Endothelial cell of umbilical vein (primary cell): ENCODE data around the gene PXK. TPM values are rescaled to one million over a fixed set of nuclear protein-coding genes. Genes with fewer than 3 reads are reported as not detected.

Experiments
- BruUV-seq: library from RNA; stranded (reverse); fragments of 400-500 nt; replicated peaks from 2 replicates; lab custom pipeline; 2021; lab: Mats Ljungman, UMichigan
- CTCF ChIA-PET: fragments of 300-600, 350-600 bp; sonication (Branson Sonifier 250); formaldehyde crosslinking; loops from one replicate; lab custom pipeline; 2021; ENCODE audit warnings: antibody characterized with exemption, inconsistent platforms; lab: Charles Lee
- POLR2A ChIA-PET: fragments of 300-600, 350-600 bp; sonication (Branson Sonifier 250); formaldehyde crosslinking; loops from one replicate; lab custom pipeline; 2021; ENCODE audit warnings: antibody characterized with exemption, inconsistent platforms; lab: Charles Lee
- DNase-seq: peaks from one replicate; pipeline ENCODE4 v3.0.0-alpha.2; 2011; ENCODE audit warnings: low read depth, low spot score
- FAIRE-seq: peaks from 2 replicates; lab custom pipeline; 2011; peaks lifted over from hg19 to GRCh38; lab: Jason Lieb, UNC
- H2AFZ ChIP-seq: 2 replicates; pipeline ENCODE4 v1.6.0; 2012; ENCODE audit warnings: low read depth, low read length, control low read depth, inconsistent platforms
- H3K27ac ChIP-seq: 2 replicates; pipeline ENCODE4 v1.5.1; 2011; ENCODE audit warnings: low read depth, mild to moderate bottlenecking, control low read depth, low read length, moderate library complexity; ENCODE audit not compliant: insufficient read depth
- H3K27me3 ChIP-seq, 2 experiments: 2 replicates each; pipeline versions ENCODE4 v1.6.0 to v1.6.1; 2011; ENCODE audit warnings: low read length in 2 of 2, mixed read lengths in 1 of 2; ENCODE audit not compliant: control insufficient read depth in 2 of 2, insufficient read depth in 2 of 2
- H3K36me3 ChIP-seq, 2 experiments: 2 replicates in 1 of 2; 3 replicates in 1 of 2; pipeline ENCODE4 v1.5.1; 2011; ENCODE audit warnings: low read length in 2 of 2, mild to moderate bottlenecking in 1 of 2, moderate library complexity in 1 of 2; ENCODE audit not compliant: control insufficient read depth in 2 of 2, insufficient read depth in 2 of 2; ENCODE audit errors: extremely low read depth in 1 of 2
- H3K4me1 ChIP-seq: 3 replicates; pipeline ENCODE4 v1.5.1; 2011; ENCODE audit warnings: mild to moderate bottlenecking, low read length; ENCODE audit not compliant: control insufficient read depth, insufficient read depth; ENCODE audit errors: extremely low read depth
- H3K4me2 ChIP-seq: 2 replicates; pipeline ENCODE4 v1.6.1; 2011; ENCODE audit warnings: low read length, control low read depth, mixed read lengths; ENCODE audit not compliant: insufficient read depth
- H3K4me3 ChIP-seq, 3 experiments: fragments of 200-600 bp in 1 of 3; sonication (generic), shearing (Covaris generic) in 1 of 3; replicated peaks in 1 of 3; 2 replicates each; pipeline ENCODE4 v1.5.1; 2011 to 2016; ENCODE audit warnings: control low read depth in 3 of 3, low read length in 3 of 3, mild to moderate bottlenecking in 2 of 3, inconsistent platforms in 1 of 3, low read depth in 1 of 3, moderate library complexity in 1 of 3; ENCODE audit not compliant: insufficient read depth in 1 of 3
- H3K79me2 ChIP-seq: 2 replicates; pipeline ENCODE4 v1.6.0; 2012; ENCODE audit warnings: low read length, inconsistent platforms; ENCODE audit not compliant: control insufficient read depth, insufficient read depth
- H3K9ac ChIP-seq: replicated peaks from 2 replicates; pipeline ENCODE3; 2011; ENCODE audit warnings: low read length, control low read depth; ENCODE audit not compliant: insufficient read depth; ENCODE audit errors: extremely low read depth
- H3K9me1 ChIP-seq: replicated peaks from 3 replicates; pipeline ENCODE4 v1.6.0; 2011; ENCODE audit warnings: mild to moderate bottlenecking, low read length; ENCODE audit not compliant: control insufficient read depth, insufficient read depth; ENCODE audit errors: extremely low read depth
- H3K9me3 ChIP-seq: replicated peaks from 2 replicates; pipeline ENCODE4 v1.5.1; 2012; ENCODE audit warnings: low read length, inconsistent platforms; ENCODE audit not compliant: control insufficient read depth, insufficient read depth
- H4K20me1 ChIP-seq: replicated peaks from 2 replicates; pipeline ENCODE3; 2011; ENCODE audit warnings: mild to moderate bottlenecking, low read length; ENCODE audit not compliant: control insufficient read depth, insufficient read depth; ENCODE audit errors: extremely low read depth
- EZH2 ChIP-seq: IDR thresholded peaks from 2 replicates; pipeline ENCODE4 v1.6.1; 2012; ENCODE audit warnings: borderline replicate concordance, low read depth, mild to moderate bottlenecking, moderate library complexity, low read length, inconsistent platforms; ENCODE audit not compliant: severe bottlenecking
- FOS ChIP-seq: IDR thresholded peaks from 2 replicates; pipeline ENCODE4 v1.6.1; 2011; ENCODE audit warnings: mild to moderate bottlenecking, low read length, moderate library complexity, borderline replicate concordance; ENCODE audit not compliant: insufficient read depth
- GATA2 ChIP-seq: IDR thresholded peaks from 2 replicates; pipeline ENCODE4 v1.7.0; 2011; ENCODE audit warnings: low read depth, mild to moderate bottlenecking, moderate library complexity, mixed read lengths, low read length; ENCODE audit not compliant: insufficient read length, insufficient read depth
- JUN ChIP-seq: IDR thresholded peaks from 2 replicates; pipeline ENCODE4 v1.6.1; 2011; ENCODE audit warnings: borderline replicate concordance, low read depth; ENCODE audit not compliant: insufficient read length, insufficient read depth
- MYC ChIP-seq: IDR thresholded peaks from one replicate; pipeline ENCODE4 v1.6.1; 2011; ENCODE audit warnings: mild to moderate bottlenecking, low read depth, low read length
- POLR2A ChIP-seq: IDR thresholded peaks from 2 replicates; pipeline ENCODE4 v1.6.1; 2012; ENCODE audit warnings: low read depth, mild to moderate bottlenecking, control low read depth, low read length
- POLR2AphosphoS5 ChIP-seq: IDR thresholded peaks from 2 replicates; pipeline ENCODE4 v1.6.1; 2012; ENCODE audit warnings: low read depth, mild to moderate bottlenecking, control low read depth, low read length, moderate library complexity; ENCODE audit not compliant: insufficient read depth
- dilution Hi-C: fragments of 300-500 bp; cut with MboI; formaldehyde crosslinking; loops from one replicate; pipeline ENCODE4 v1.15.0; 2019; ENCODE audit warnings: low sequenced_read_pairs; ENCODE audit not compliant: extremely low pct_ligation_motif_present
- intact Hi-C: fragments of 100-400 bp; cut with micrococcal nuclease; formaldehyde crosslinking; loops from one replicate; pipeline ENCODE4 v1.10.0; 2022
- polyA plus RNA-seq, 4 experiments: library from polyadenylated mRNA; depleted of rRNA in 3 of 4; stranded (reverse) in 3 of 4; unstranded in 1 of 4; fragments of >200 nt; gene quantifications; 2 replicates each; pipeline versions ENCODE4 v1.2.1 to v1.2.3, GENCODE V29; 2011 to 2012; ENCODE audit warnings: missing spikeins in 1 of 4
- total RNA-seq: library from RNA; stranded (reverse); gene quantifications from 2 replicates; pipeline ENCODE4 v1.2.3, GENCODE V29; 2021
- TF ChIP-seq, protein P1 (sequence below): IDR thresholded peaks from 2 replicates; pipeline ENCODE4 v1.6.1; 2011; ENCODE audit not compliant: insufficient read depth, insufficient read length
- TF ChIP-seq, protein P2 (sequence below), 2 donors: IDR thresholded peaks; 1 replicate in 1 of 2; 2 replicates in 1 of 2; pipeline ENCODE4 v1.5.1; 2011; ENCODE audit warnings: low read length in 2 of 2, mild to moderate bottlenecking in 2 of 2, moderate library complexity in 2 of 2, control low read depth in 1 of 2, inconsistent platforms in 1 of 2, low read depth in 1 of 2; ENCODE audit not compliant: insufficient read depth in 1 of 2; ENCODE audit errors: extremely low read depth in 1 of 2

Gene PXK
- total and polyA plus RNA-seq, 2 donors (not counting 3 experiments of a cell fraction or from before 2014, with no cell fraction given) = 11.3 to 14.6 TPM

DNA sequence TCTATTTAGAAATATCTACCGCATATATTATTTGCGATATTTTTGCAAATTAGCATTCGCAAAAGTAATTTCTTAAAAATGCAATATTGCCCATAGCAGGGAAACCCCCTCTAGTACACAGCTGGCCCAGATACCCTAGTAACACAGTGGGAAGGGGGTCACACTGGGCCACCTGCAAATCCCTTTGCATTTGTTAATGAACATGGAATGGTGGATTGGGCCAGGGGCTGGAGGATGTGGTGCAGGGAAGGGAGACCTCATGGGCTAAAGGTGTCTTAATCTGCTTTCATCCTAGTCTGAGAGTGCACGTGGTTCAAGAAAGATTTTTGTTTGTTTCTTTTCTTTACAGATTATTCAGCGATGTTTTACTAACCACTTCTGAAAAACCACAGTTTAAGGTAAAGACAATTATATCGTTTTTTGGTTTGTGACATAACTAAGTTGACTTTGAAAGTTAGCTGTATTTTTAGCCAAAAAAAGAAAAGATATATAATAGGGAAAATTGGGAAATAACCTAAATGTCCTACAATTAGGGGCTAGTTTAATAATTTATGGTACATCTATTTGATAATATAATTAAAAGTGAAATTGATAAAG lies 70.9 kb downstream of the PXK start:
- H3K27ac ChIP-seq = no peak overlapping the region
- intact Hi-C loops = no loop called here
- POLR2A ChIA-PET = no interaction called here

More for the DNA sequence above, 70.9 kb downstream of the PXK start:
- Histone ChIP-seq H3K36me3 (peaks cover 0 to 7% of the 10 kb centered on the region in 2 experiments), H2AFZ (no peak overlapping the region), H3K9ac (no peak overlapping the region), H3K4me3 (no peak overlapping the region), H3K4me1 (no peaks in the 10 kb centered on the region), H3K4me2 (no peak overlapping the region), H3K27me3 (no peaks in the 10 kb centered on the region), H3K79me2 (no peaks in the 10 kb centered on the region), H3K9me3 (no peaks in the 10 kb centered on the region), H3K9me1 (no peaks in the 10 kb centered on the region), H4K20me1 (no peaks in the 10 kb centered on the region)
- no peak for DNase-seq
- BruUV-seq = no TSS peak
- TF ChIP-seq FOS = no peak
- TF ChIP-seq POLR2AphosphoS5 = no peak
- no peak for TF ChIP-seq POLR2A
- no peak for TF ChIP-seq EZH2
- TF ChIP-seq GATA2 = no peak
- no peak for TF ChIP-seq JUN
- TF ChIP-seq, protein P1, sequence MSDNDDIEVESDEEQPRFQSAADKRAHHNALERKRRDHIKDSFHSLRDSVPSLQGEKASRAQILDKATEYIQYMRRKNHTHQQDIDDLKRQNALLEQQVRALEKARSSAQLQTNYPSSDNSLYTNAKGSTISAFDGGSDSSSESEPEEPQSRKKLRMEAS = no peak
- TF ChIP-seq, protein P2, sequence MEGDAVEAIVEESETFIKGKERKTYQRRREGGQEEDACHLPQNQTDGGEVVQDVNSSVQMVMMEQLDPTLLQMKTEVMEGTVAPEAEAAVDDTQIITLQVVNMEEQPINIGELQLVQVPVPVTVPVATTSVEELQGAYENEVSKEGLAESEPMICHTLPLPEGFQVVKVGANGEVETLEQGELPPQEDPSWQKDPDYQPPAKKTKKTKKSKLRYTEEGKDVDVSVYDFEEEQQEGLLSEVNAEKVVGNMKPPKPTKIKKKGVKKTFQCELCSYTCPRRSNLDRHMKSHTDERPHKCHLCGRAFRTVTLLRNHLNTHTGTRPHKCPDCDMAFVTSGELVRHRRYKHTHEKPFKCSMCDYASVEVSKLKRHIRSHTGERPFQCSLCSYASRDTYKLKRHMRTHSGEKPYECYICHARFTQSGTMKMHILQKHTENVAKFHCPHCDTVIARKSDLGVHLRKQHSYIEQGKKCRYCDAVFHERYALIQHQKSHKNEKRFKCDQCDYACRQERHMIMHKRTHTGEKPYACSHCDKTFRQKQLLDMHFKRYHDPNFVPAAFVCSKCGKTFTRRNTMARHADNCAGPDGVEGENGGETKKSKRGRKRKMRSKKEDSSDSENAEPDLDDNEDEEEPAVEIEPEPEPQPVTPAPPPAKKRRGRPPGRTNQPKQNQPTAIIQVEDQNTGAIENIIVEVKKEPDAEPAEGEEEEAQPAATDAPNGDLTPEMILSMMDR (IDR thresholded peaks at IDR 0.05; ENCODE audit: extremely low read depth in 1 of 2, insufficient read depth in 1 of 2, low read depth in 1 of 2, low read length in 2 of 2) = no peak
- TF ChIP-seq MYC = no peak
- CTCF ChIA-PET = no interaction called here
- dilution Hi-C loops = no loop called here
- no peak for FAIRE-seq
